Measurements from ENCODE around the gene EGFL8.

The EGFL8 gene
- total RNA-seq, result 0.17 to 2.0 (median 0.75) reads per million in 9 experiments

DNA sequence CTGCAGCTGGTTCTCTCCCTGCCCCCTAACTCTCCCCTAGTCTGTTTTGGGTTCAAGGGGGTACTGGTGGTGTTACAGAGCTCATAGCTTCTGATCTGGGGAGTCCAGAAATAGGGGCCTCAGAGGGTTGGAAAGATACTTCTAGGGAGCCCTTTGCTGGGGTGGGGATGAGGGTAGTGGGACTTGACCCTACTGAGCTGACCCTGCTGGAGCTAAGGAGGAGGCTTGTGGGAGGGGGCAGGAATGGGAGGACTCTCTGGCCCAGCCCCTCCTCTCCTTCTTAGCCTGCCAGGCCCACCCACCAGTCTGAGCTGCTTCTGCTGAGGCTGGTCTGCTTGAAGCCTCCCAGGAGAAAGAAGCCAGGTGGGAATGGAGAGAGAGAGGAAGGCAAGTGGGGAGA is at the start of gene EGFL8:
Gene EGFL8 (plus strand): TSS at position 301 of the 400 bp plus-strand sequence. CDS start 1,571 bp downstream, outside the sequence.
- H3K9me3 Mint-ChIP-seq, result no peaks in the 10 kb centered on the region
- peaks cover 5 to 6% of the 10 kb centered on the region in 2 donors for H3K4me1 Mint-ChIP-seq (ENCODE audit: low read depth in 2 of 2)
- no peak for ATAC-seq (replicated peaks)
- no peak within 1 kb of the TSS for H3K4me3 Mint-ChIP-seq
- H3K27ac Mint-ChIP-seq, result no peak within 1 kb of the TSS
- no peak for DNase-seq
- H3K36me3 Mint-ChIP-seq (ENCODE audit: insufficient read depth), result peaks cover 10% of the 10 kb centered on the region
- no peaks in the 10 kb centered on the region for H3K27me3 Mint-ChIP-seq

DNA sequence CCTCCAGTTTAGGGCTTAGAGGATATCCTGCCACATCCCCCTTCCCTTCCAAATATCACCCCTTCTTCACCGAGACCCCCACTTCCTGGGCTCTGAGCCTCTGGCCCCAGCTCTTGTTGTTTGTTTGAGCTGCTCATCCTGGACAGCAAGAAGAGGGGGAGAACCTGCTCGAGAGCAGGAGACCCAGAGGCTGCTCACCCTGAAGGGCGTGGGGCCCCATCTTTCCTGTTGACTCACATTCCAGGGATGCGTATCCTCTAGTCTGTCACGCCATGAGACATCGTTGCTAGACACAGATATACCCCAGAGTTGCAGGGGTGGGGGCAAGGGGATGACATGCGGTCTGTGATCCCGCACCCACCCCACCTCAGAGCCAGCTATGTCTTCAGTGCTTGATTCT is 49.6 kb upstream of the EGFL8 start:
- Mint-ChIP-seq H3K36me3 (ENCODE audit: insufficient read depth) (peaks cover 43% of the 10 kb centered on the region), H3K27me3 (no peaks in the 10 kb centered on the region), H3K4me3 (no peak overlapping the region), H3K27ac (peak overlapping the region in 1 of 2 donors; percentile 29), H3K4me1 (ENCODE audit: low read depth in 2 of 2) (peaks cover 10 to 12% of the 10 kb centered on the region in 2 donors), H3K9me3 (no peaks in the 10 kb centered on the region)
- ATAC-seq (replicated peaks) (no peak), DNase-seq (no peak)

DNA sequence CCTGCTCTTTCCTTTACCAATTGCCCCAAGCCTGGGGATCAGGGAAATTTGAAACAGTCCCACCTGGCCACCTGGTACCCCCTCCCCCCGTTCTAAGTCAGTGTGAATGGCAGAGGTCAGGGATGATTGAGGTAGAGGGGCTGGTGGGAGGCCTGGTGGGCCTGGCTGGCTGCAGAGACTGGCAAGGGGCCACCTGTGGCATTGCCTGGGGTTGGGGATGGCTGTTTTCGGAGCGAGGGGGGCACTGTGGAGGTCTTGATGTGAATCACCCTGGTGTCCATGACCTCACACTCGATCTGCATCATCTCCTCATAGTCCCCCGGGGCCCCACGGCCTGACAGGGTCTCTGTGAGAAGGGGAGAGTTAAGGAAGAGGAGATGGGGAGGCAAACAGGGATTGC is 48.8 kb upstream of the EGFL8 start:
- Mint-ChIP-seq H3K27ac (peak overlapping the region; percentile 10 to 44), H3K4me1 (ENCODE audit: low read depth in 2 of 2) (peaks cover 8 to 12% of the 10 kb centered on the region in 2 donors), H3K27me3 (no peaks in the 10 kb centered on the region), H3K4me3 (no peak overlapping the region), H3K36me3 (ENCODE audit: insufficient read depth) (peaks cover 52% of the 10 kb centered on the region), H3K9me3 (no peaks in the 10 kb centered on the region)
- DNase-seq, result no peak
- no peak for ATAC-seq (replicated peaks)

DNA sequence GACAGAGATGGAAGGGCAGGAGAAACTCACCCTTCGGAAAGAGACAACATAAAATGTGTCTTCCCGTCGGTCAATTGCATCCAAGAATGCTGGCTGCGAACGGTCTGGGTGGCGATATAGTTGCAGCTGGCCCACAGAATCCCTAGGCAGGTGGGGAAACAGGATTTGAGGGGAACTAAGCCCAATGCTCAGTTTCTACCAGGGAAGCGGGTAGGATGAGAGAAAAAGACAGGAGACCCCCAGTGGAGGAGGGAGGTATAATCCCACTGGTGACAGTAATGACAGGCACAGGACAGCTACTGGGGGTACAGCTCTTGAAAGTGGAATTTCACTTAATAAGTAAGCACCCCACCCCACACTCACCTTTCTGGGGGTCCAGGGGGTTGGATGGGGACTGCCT is 47.7 kb upstream of the EGFL8 start:
- H3K9me3 Mint-ChIP-seq, result no peaks in the 10 kb centered on the region
- DNase-seq (no peak), ATAC-seq (replicated peaks) (no peak)
- peak overlapping the region in 1 of 2 donors; percentile 10 for H3K27ac Mint-ChIP-seq
- no peaks in the 10 kb centered on the region for H3K27me3 Mint-ChIP-seq
- peaks cover 9 to 12% of the 10 kb centered on the region in 2 donors for H3K4me1 Mint-ChIP-seq (ENCODE audit: low read depth in 2 of 2)
- H3K4me3 Mint-ChIP-seq, result no peak overlapping the region
- H3K36me3 Mint-ChIP-seq (ENCODE audit: insufficient read depth), result peaks cover 60% of the 10 kb centered on the region

DNA sequence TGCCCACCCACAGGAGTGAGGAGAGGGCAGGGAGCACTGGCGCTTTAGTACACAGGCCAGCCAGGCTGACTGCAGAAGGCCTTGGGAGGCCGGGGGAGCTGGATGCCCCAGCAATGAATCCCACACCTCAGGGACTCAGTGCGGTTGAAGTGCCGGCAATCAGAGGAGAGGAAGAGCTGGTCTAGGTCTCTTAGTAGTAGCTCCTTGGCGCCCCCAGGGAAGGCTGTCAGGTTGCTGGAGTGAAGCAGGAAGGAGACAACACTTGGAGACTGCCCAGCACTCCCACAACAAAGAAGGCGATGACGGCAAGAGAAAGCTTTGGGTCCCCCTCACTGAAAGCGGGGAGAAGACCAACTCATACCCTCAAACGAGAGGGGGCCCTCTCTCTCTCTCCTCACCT is 46.9 kb upstream of the EGFL8 start:
- DNase-seq (no peak), ATAC-seq (replicated peaks) (no peak)
- no peaks in the 10 kb centered on the region for H3K27me3 Mint-ChIP-seq
- no peaks in the 10 kb centered on the region for H3K9me3 Mint-ChIP-seq
- no peak overlapping the region for H3K4me3 Mint-ChIP-seq
- H3K4me1 Mint-ChIP-seq (ENCODE audit: low read depth in 2 of 2), result peaks cover 12 to 13% of the 10 kb centered on the region in 2 donors
- no peak overlapping the region for H3K27ac Mint-ChIP-seq
- peaks cover 67% of the 10 kb centered on the region for H3K36me3 Mint-ChIP-seq (ENCODE audit: insufficient read depth)

DNA sequence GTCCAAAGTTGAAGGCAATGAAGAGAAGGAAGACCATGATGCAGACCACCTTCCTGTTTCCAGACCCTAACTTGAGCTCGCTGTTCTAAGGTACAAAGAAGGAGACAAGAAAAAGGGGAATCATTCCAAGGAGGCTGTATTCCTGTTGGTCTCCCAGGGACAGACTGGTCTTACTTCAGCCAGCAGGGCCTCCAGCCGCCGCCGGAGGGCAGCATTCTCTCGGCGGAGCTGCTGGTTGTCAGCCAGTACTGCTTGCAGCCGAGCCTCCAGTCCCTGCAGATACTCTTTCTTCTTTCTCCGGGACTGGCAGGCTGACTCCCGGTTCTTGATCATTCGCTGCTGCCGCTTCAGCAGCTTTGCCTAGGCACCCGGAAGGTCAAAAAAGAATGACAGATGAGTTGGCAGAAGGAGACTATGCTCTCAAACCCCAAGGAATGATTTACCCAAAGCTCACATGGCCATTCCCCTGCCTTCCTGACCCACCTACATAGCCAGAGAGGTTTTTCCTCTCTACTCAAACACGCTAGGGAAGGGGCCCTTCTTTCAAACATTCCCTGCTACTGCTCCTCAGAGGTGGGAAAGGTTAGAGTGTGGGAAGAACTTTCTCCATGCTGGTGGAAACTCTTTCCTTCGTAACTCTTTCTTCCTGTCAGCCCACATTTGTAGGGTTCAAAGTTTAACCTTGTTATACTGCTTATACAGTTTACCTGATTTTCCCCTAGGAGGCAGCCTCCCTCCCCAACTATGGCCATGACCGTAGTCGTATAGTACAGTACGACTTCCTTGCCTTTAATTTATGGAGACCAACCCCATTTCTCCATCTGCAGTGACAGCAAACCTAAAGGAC is 45.4 kb upstream of the EGFL8 start:
- Mint-ChIP-seq H3K4me1 (ENCODE audit: low read depth in 2 of 2) (peaks cover 15 to 19% of the 10 kb centered on the region in 2 donors), H3K27ac (peak overlapping the region; percentile 13 to 59), H3K36me3 (ENCODE audit: insufficient read depth) (peaks cover 76% of the 10 kb centered on the region), H3K4me3 (no peak overlapping the region), H3K9me3 (no peaks in the 10 kb centered on the region), H3K27me3 (no peaks in the 10 kb centered on the region)
- peak; percentile 93 for ATAC-seq (replicated peaks)
- peak; percentile 53 to 57 (median 54) for DNase-seq

DNA sequence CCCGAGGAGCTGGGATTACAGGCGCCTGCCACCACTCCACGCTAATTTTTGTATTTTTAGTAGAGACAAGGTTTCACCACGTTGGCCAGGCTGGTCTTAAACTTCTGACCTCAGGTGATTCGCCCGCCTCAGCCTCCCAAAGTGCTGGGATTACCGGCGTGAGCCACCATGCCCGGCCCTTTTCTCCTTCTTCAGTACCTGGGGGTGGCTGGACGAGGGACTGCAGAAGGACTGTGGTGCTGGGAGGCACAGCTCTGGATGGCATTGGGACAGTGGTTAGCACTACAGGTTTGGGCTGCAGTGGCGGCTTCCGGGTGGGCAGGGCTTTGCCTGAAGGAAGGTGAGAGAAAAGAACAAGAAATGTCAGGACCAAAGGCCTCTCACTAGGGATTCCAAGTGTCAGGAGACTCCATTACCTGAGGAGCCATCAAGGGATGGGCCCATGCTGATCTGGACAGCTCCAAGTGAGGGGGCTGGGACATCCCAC is 43.8 kb upstream of the EGFL8 start:
- ATAC-seq (replicated peaks) (no peak), DNase-seq (no peak)
- Mint-ChIP-seq H3K4me1 (ENCODE audit: low read depth in 2 of 2) (peaks cover 17 to 26% of the 10 kb centered on the region in 2 donors), H3K4me3 (no peak overlapping the region), H3K27ac (peak overlapping the region in 1 of 2 donors; percentile 91), H3K27me3 (no peaks in the 10 kb centered on the region), H3K36me3 (ENCODE audit: insufficient read depth) (peaks cover 81% of the 10 kb centered on the region), H3K9me3 (no peaks in the 10 kb centered on the region)

DNA sequence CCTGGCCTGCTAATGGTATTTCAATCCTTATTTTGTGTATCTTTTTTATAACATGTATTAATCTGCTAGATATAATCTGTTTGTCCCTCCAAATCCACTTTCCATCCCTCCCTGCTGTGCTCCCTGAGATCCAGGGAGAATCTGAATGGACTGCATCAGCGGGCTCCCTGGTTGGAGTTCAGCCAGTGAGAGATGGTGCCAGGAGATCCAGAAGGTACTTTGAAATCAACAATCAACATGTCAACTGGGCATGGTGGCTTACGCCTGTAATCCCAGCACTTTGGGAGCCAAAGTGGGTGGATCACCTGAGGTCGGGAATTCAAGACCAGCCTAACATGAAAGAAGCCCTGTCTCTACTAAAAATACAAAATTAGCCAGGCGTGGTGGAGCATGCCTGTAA is 40.7 kb upstream of the EGFL8 start:
- no peak for ATAC-seq (replicated peaks)
- no peaks in the 10 kb centered on the region for H3K27me3 Mint-ChIP-seq
- DNase-seq, result no peak
- H3K36me3 Mint-ChIP-seq (ENCODE audit: insufficient read depth), result peaks cover 85% of the 10 kb centered on the region
- H3K9me3 Mint-ChIP-seq, result no peaks in the 10 kb centered on the region
- peaks cover 37 to 45% of the 10 kb centered on the region in 2 donors for H3K4me1 Mint-ChIP-seq (ENCODE audit: low read depth in 2 of 2)
- H3K4me3 Mint-ChIP-seq, result no peak overlapping the region
- H3K27ac Mint-ChIP-seq, result peak overlapping the region in 1 of 2 donors; percentile 35

DNA sequence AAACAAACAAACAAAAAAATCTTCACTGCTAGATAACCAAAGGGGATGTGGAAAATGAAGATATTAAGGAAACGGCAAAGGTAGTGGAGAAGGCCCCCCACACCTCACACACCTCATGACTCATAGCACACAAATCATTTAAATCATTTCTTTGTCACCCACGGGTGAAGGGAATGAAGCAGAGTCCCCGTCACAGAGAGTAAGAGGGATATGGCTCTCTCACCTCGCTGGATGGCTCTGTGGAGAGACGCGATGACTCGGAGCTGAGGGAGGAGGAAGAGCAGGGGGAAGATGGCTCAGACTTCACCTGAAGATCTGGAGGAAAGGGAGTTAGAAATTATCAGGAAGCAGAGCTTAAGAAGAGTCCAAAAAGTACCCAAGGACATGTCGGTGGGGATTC is 37.5 kb upstream of the EGFL8 start:
- no peak for DNase-seq
- Mint-ChIP-seq H3K9me3 (no peaks in the 10 kb centered on the region), H3K36me3 (ENCODE audit: insufficient read depth) (peaks cover 61% of the 10 kb centered on the region), H3K4me3 (peak overlapping the region; percentile 97 to 100), H3K4me1 (ENCODE audit: low read depth in 2 of 2) (peaks cover 38 to 46% of the 10 kb centered on the region in 2 donors), H3K27ac (peak overlapping the region; percentile 96 to 99), H3K27me3 (no peaks in the 10 kb centered on the region)
- ATAC-seq (replicated peaks), result no peak

DNA sequence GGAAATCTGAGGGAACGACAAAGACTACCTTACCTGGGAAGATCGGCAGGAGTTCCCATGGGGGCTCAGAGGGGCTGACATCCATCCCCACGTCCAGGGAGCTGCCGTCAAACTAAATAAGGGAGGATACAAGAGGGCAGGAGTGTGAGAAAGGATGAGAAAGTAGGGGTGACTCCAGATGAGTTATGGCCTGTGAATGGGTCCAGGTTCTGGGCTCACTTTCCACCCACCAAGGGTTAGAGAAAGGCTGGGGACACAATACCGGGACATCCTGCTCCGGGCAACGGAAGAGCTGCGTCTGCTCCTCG is 37.0 kb upstream of the EGFL8 start:
- H3K9me3 Mint-ChIP-seq, result no peaks in the 10 kb centered on the region
- H3K27ac Mint-ChIP-seq, result peak overlapping the region; percentile 96 to 99
- no peak for DNase-seq
- ATAC-seq (replicated peaks), result no peak
- H3K4me1 Mint-ChIP-seq (ENCODE audit: low read depth in 2 of 2), result peaks cover 35 to 46% of the 10 kb centered on the region in 2 donors
- peaks cover 57% of the 10 kb centered on the region for H3K36me3 Mint-ChIP-seq (ENCODE audit: insufficient read depth)
- peak overlapping the region; percentile 97 to 100 for H3K4me3 Mint-ChIP-seq
- H3K27me3 Mint-ChIP-seq, result no peaks in the 10 kb centered on the region

DNA sequence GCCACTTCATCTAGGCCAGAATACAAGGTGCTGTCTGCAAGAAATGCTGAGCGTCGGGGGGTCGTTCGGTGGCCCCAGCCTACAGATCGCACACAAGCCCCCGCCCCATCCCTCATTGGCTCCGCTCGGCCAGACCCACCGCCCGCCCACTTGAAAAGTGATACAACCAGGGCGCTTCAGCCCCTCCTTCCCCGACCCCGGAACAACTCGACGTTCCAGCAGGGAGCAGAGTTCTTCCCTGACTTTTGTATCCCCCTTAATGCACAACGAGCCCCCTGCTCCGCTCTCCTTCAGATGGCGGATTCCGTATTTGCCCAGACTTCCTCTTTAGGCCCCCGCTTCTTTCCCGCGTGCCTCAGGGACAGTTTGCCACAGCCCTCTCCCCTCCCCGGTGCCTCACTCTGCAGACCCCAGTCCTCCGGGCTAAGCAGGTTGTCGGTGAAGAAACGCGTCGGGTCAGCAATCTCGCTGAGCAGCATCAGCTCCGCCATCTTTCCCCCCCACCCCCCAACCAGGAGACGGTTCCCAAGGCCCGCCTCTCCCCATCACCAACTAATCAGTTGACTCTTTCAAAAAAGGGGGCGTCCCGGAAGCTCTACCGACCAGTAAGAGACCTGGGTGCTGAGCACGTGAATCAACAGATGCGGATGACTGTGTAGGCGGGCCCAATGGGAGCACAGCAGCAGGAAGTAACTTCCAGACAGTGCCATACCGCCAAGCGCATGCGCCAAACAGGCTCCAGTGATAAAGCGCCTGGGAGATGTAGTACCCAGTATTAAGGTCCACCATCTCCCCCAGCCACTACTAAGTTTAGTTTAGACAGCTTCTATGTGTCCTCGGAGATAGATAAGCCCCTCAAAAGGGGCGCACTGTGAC is 36.4 kb upstream of the EGFL8 start, which contains the start of gene ATF6B:
Gene ATF6B (minus strand): TSS at position 530 of the 876 bp plus-strand sequence. CDS start 39 bp downstream, at position 491.
- H3K9me3 Mint-ChIP-seq, result no peaks in the 10 kb centered on the region
- peaks cover 51% of the 10 kb centered on the region for H3K36me3 Mint-ChIP-seq (ENCODE audit: insufficient read depth)
- peak; percentile 91 to 95 (median 94) for DNase-seq
- H3K27me3 Mint-ChIP-seq, result no peaks in the 10 kb centered on the region
- H3K4me1 Mint-ChIP-seq (ENCODE audit: low read depth in 2 of 2), result peaks cover 35 to 46% of the 10 kb centered on the region in 2 donors
- H3K4me3 Mint-ChIP-seq, result peak within 1 kb of the TSS; percentile 97 to 100
- ATAC-seq (replicated peaks), result peak; percentile 95
- peak within 1 kb of the TSS; percentile 96 to 99 for H3K27ac Mint-ChIP-seq

DNA sequence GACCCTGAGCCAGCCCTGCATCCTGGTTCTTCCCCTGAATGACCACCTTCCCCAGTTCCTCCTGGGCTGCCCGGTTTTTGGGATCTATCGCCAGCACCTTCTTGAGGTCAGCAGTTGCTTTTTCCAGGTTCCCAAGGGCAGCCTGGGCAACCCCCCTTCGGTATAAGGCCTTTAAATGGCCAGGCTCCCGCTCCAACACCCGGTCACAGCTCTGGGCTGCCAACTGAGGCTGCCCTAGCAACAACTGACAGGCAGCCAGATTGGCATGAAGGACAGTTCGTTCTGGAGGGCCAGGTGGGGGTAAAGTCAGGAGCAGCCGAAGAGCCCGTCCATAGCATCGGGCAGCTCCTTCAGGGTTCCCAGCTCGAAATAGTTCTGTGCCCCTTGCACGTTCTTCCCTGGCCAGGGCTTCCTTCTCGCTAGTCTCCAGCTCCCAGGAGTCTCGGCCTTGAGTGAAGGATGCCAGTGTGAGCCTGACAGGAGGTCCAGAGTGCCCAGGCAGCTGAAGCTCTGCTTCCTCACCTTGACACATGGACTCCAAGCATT is 35.6 kb upstream of the EGFL8 start:
- DNase-seq, result no peak
- ATAC-seq (replicated peaks), result no peak
- Mint-ChIP-seq H3K36me3 (ENCODE audit: insufficient read depth) (peaks cover 42% of the 10 kb centered on the region), H3K27me3 (peaks cover 0 to 3% of the 10 kb centered on the region in 2 donors), H3K9me3 (no peaks in the 10 kb centered on the region), H3K4me1 (ENCODE audit: low read depth in 2 of 2) (peaks cover 33 to 40% of the 10 kb centered on the region in 2 donors), H3K4me3 (peak overlapping the region; percentile 97 to 100), H3K27ac (peak overlapping the region; percentile 96 to 99)
